ENCODE results near the gene COL11A1. TPM values are rescaled to one million over a fixed set of nuclear protein-coding genes. Genes with fewer than 3 reads are reported as not detected.

COL11A1 gene
- total RNA-seq = under 0.01 and 0.25 TPM in 2 replicates

GRCh38 chr1:103108376-103109150 is at the start of gene COL11A1:
Gene COL11A1 (minus strand): TSS chr1:103108522. CDS start chr1:103108178, 344 bp downstream.

Measured in bladder microvascular endothelial cell (primary cell).